GM12874 (cell line): Measurements from ENCODE around the gene EPHB1.

Experiments
- CTCF ChIP-seq: IDR thresholded peaks from 2 replicates; pipeline ENCODE4 v1.5.1; 2011; ENCODE audit warnings: low read depth, mild to moderate bottlenecking, control low read depth, low read length, moderate library complexity; ENCODE audit not compliant: insufficient read depth

The EPHB1 gene

GRCh38 chr3:135142530-135142929, 347.5 kb downstream of the EPHB1 start:
- TF ChIP-seq CTCF = no peak

GRCh38 chr3:135143474-135143873, 348.4 kb downstream of the EPHB1 start:
- no peak for TF ChIP-seq CTCF

GRCh38 chr3:135145581-135145980, 350.5 kb downstream of the EPHB1 start:
- no peak for TF ChIP-seq CTCF

- no peak for TF ChIP-seq CTCF
Observed at GRCh38 chr3:135147657-135148056, 352.6 kb downstream of the EPHB1 start.

GRCh38 chr3:135148398-135149020, 353.4 kb downstream of the EPHB1 start:
- no peak for TF ChIP-seq CTCF

- TF ChIP-seq CTCF = no peak
Observed at GRCh38 chr3:135149707-135150681, 354.9 kb downstream of the EPHB1 start.

GRCh38 chr3:135154186-135154585, 359.1 kb downstream of the EPHB1 start:
- TF ChIP-seq CTCF = no peak
